GM19099 (cell line): ENCODE measurements around the gene RBFOX1.

Source experiments
- POLR2A ChIP-seq: IDR thresholded peaks from 3 replicates; pipeline ENCODE4 v1.6.1; 2011; ENCODE audit warnings: low read depth; ENCODE audit not compliant: insufficient read length; ENCODE audit errors: extremely low read depth

Gene RBFOX1

DNA sequence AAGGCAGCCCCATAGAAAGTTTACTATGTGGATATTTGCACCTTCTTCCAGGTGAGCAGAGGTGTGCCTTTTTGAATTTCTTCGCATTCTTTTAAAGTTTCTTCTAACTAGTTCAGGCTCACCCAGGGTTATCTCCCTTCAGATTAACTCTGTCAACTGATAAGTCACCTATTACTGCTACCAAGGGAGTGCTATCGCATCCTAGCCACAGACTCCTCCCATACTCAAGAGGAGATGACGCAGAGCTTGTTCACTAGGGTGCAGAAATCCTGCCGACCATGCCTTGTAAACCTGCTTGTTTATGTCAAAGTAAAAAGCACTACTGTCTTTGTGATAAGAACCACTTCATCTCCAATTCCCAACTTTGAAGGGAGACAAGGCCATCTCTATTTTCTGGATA is 390.1 kb downstream of the RBFOX1 start:
- no peak for TF ChIP-seq POLR2A

GRCh38 chr16:7731141-7731540 is 398.5 kb downstream of the RBFOX1 start:
- no peak for TF ChIP-seq POLR2A

DNA sequence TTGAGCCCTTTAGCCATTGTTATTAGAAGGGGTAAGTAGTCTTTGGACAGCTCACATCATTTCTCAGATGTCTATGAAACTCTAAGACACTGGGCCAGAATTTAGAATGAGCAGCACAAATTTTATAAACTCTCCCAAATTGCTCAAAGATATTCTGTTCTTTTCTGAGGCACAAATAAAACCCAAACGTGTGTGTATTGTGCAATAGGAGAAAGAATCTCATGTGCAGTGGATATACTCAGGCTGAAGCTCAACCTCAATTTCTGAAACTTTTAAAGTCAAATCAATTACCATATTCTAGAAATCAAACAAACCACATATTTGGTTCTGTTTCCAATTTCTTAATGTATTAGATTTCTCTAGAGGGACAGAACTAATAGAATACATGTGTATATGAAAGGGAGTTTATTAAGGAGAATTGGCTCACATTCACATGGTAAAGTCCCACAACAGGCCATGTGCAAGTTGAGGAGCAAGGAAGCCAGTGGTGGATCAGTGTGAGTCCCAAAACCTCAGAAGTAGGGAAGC is 403.6 kb downstream of the RBFOX1 start:
- no peak for TF ChIP-seq POLR2A

DNA sequence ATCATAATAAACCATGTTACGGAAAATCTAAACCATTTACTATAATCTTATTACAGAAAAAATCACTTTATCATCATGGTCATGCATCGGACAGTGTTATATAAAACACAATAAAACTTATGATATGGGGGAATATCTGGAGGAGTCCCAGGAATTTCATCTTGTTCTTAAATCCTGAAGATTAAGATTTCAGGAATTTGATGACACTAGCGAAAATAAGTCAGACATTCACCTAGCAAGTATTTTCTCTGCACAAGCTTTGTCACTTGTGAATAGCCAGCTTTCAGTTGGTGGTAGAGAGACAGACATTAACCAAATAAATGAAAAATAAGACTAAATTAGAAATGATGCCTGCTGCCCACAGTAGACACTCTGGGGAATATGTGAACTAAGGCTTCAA is 410.0 kb downstream of the RBFOX1 start:
- TF ChIP-seq POLR2A: no peak

GRCh38 chr16:7744546-7745264 is 412.1 kb downstream of the RBFOX1 start:
- no peak for TF ChIP-seq POLR2A

DNA sequence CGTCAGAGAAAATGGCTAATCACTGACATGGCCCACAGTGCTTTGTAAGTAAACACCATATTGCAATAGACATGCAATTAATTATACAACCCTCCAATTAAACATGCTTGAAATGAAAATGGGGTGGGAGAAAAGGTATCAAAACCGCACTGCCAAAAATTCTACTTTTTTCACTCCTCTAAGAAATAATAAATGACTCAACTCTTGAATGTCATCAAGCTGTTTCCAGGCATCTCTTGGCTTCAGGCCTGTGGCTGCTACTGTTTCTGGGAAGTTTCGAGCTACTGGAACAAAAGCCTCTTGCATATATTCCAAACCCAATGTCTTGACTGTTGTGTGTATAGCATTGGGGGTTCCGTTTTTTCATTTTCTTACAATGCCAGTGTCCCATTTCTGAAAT is 412.6 kb downstream of the RBFOX1 start:
- no peak for TF ChIP-seq POLR2A

DNA sequence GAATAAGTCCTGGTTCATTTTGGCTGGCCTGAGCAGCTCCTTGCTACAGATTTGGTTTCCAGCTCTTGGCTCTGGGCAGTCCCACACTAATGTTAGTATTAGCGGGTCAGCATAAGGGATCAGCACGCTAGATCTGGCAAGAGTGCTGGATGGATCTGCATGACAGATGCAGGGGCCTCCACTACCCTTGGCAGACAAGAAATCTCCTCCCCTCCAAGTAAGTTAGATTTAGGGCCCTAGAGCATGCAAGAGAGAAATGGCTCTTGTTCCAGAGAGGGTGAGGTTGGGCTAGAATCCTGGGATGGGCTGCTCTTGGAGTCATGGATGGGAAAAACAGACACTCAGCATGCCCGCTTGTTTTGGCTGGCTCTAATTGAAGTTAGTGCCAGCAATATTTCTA is 414.3 kb downstream of the RBFOX1 start:
- no peak for TF ChIP-seq POLR2A

DNA sequence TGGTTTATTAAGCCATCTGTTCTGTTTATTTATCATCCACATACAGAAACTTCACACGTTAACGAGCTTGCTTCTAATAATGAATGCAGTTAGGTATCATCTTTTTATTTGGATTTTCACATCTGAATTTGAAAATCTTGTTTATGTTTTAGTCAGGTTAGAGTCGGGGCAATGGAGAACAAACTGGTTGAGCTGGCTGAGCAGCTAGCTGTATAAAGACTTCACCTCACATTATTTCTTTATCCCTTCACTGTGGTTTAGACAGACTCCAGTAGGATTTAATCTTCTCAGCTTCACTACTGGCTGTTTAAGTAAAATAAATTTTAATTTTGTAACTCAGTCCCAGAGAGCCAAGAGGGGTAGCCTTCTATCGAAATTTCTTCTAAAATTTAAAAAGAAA is 415.9 kb downstream of the RBFOX1 start:
- no peak for TF ChIP-seq POLR2A

- no peak for TF ChIP-seq POLR2A
Measured at GRCh38 chr16:7755347-7755882, 422.8 kb downstream of the RBFOX1 start.
